Neuronal stem cell (in vitro differentiated cells): ENCODE results near the gene TXLNA.
"Not testable (repeated sequence)": the region's sequence is repeated elsewhere in the genome, so short reads cannot be mapped to it uniquely, and the experiment has no call there.

ENCODE experiments used
- DNase-seq: peaks from one replicate; pipeline ENCODE4 v3.0.0-alpha.2; 2013; ENCODE audit warnings: low spot score
- H2AFZ ChIP-seq: one replicate; pipeline ENCODE4 v1.6.1; 2013; ENCODE audit warnings: mild to moderate bottlenecking, low read length, inconsistent platforms
- H2AK5ac ChIP-seq: 2 replicates; pipeline ENCODE4 v1.6.1; 2013; ENCODE audit warnings: low read depth, mild to moderate bottlenecking, inconsistent platforms, low read length, moderate library complexity, mixed read lengths
- H2BK120ac ChIP-seq: 2 replicates; pipeline ENCODE4 v1.6.1; 2013; ENCODE audit warnings: low read depth, mild to moderate bottlenecking, inconsistent platforms, low read length, moderate library complexity, mixed read lengths
- H2BK12ac ChIP-seq: one replicate; pipeline ENCODE4 v1.6.1; 2013; ENCODE audit warnings: low read length, inconsistent platforms
- H2BK15ac ChIP-seq: 2 replicates; pipeline ENCODE4 v1.6.1; 2013; ENCODE audit warnings: mild to moderate bottlenecking, low read length, inconsistent platforms, mixed read lengths
- H2BK5ac ChIP-seq: one replicate; pipeline ENCODE4 v1.6.1; 2013; ENCODE audit warnings: inconsistent platforms, mild to moderate bottlenecking, low read length, moderate library complexity
- H3K14ac ChIP-seq: one replicate; pipeline ENCODE4 v1.6.1; 2013; ENCODE audit warnings: low read length, inconsistent platforms
- H3K18ac ChIP-seq: 2 replicates; pipeline ENCODE4 v1.6.1; 2013; ENCODE audit warnings: low read length, inconsistent platforms
- H3K23ac ChIP-seq: 2 replicates; pipeline ENCODE4 v1.6.1; 2013; ENCODE audit warnings: low read depth, mild to moderate bottlenecking, mixed read lengths, low read length, inconsistent platforms; ENCODE audit not compliant: poor library complexity
- H3K27ac ChIP-seq: replicated peaks from 3 replicates; pipeline ENCODE4 v1.5.1; 2013; ENCODE audit warnings: low read length, inconsistent platforms
- H3K27me3 ChIP-seq, 3 experiments: 2 replicates each; pipeline ENCODE4 v1.6.1; 2013; ENCODE audit warnings: low read length in 3 of 3, mild to moderate bottlenecking in 2 of 3, inconsistent platforms in 1 of 3, low read depth in 1 of 3, mixed read lengths in 1 of 3, moderate library complexity in 1 of 3; ENCODE audit not compliant: control insufficient read depth in 3 of 3, insufficient read depth in 3 of 3
- H3K36me3 ChIP-seq, 2 donors: replicated peaks in 1 of 2; 2 replicates each; pipeline ENCODE4 v1.6.1; 2013; ENCODE audit warnings: low read length in 2 of 2; ENCODE audit not compliant: control insufficient read depth in 2 of 2, insufficient read depth in 2 of 2
- H3K4ac ChIP-seq: 2 replicates; pipeline ENCODE4 v1.6.1; 2013; ENCODE audit warnings: inconsistent platforms, mild to moderate bottlenecking, low read length, moderate library complexity
- H3K4me1 ChIP-seq, 2 donors: 1 replicate in 1 of 2; 2 replicates in 1 of 2; pipeline ENCODE4 v1.6.1; 2013; ENCODE audit warnings: low read length in 2 of 2, low read depth in 1 of 2; ENCODE audit not compliant: control insufficient read depth in 2 of 2, insufficient read depth in 1 of 2
- H3K4me2 ChIP-seq: one replicate; pipeline ENCODE4 v1.6.1; 2013; ENCODE audit warnings: mild to moderate bottlenecking, low read length, inconsistent platforms; ENCODE audit not compliant: insufficient read depth, poor library complexity, severe bottlenecking
- H3K4me3 ChIP-seq, 2 donors: 2 replicates each; pipeline ENCODE4 v1.5.1; 2013; ENCODE audit warnings: low read length in 2 of 2, mild to moderate bottlenecking in 2 of 2, inconsistent platforms in 1 of 2, moderate library complexity in 1 of 2
- H3K79me1 ChIP-seq: one replicate; pipeline ENCODE4 v1.6.1; 2013; ENCODE audit warnings: low read depth, mild to moderate bottlenecking, inconsistent platforms, low read length, moderate library complexity
- H3K9ac ChIP-seq: one replicate; pipeline ENCODE4 v1.6.1; 2013; ENCODE audit warnings: mild to moderate bottlenecking, low read depth, low read length, inconsistent platforms; ENCODE audit not compliant: poor library complexity
- H3K9me3 ChIP-seq, 2 donors: replicated peaks in 1 of 2; 2 replicates each; pipeline versions ENCODE3 to v1.6.1; 2013; ENCODE audit warnings: low read length in 2 of 2, mild to moderate bottlenecking in 2 of 2, inconsistent platforms in 1 of 2, low read depth in 1 of 2, mixed read lengths in 1 of 2, moderate library complexity in 1 of 2; ENCODE audit not compliant: control insufficient read depth in 2 of 2, insufficient read depth in 1 of 2
- H4K8ac ChIP-seq: one replicate; pipeline ENCODE4 v1.6.1; 2013; ENCODE audit warnings: low read depth, mild to moderate bottlenecking, inconsistent platforms, low read length, moderate library complexity
- H4K91ac ChIP-seq: one replicate; pipeline ENCODE4 v1.6.1; 2013; ENCODE audit warnings: low read length, low read depth, mild to moderate bottlenecking, inconsistent platforms; ENCODE audit not compliant: poor library complexity
- WGBS, 2 donors: extraction: QIAGEN DNeasy Blood & Tissue Kit; methylation state at CpG; one replicate each; pipeline ENCODE4 v1.1.7; 2013; ENCODE audit warnings: missing lambda C conversion rate in 2 of 2, mixed read lengths in 1 of 2; ENCODE audit not compliant: insufficient read length in 2 of 2, insufficient replicate concordance in 1 of 2; ENCODE audit errors: extremely low coverage in 2 of 2; 5-methylcytosine and 5-hydroxymethylcytosine counted together

TXLNA gene

DNA sequence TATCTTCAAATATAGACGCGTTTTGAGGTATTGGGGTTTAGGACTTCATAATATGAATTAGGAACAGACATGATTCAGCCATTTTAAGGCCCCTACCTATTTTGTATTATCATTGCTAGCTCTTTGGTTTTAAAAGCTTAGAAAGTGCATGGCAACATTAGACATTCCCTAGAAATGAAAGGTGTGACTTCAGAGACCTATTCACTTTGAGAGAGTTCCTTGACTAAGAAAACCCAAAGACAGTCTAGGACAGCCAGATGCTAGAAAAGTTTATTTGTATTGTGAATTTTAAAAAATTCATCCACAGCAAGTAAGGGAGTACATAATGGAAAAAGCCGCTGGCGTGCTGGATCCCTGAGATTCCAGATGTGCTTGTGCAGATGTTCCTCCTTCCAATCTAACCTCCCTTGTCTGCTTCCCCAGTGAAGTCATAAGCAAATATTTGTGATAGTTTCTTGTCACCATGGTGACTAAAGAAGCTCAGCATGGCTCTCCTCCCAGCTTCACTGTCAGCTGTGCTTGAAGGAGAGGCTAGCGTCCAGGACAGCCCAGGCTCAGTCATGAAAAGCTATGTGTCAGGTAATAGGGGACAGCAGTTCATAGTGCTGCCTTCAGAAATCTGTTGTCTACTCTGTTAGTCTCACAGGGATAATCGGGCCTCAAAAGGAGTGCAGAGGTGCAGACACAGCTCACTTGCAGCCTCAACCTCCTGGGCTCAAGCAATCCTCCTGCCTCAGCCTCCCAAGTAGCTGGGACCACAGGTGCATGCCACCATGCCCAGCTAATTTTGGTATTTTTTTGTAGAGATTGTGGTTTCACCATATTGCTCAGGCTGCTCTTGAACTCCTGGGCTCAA is 36.8 kb upstream of the TXLNA start:
- H2BK15ac ChIP-seq, result no peak overlapping the region
- H3K36me3 ChIP-seq, result no peaks in the 10 kb centered on the region
- H3K4ac ChIP-seq, result no peak overlapping the region
- no peak overlapping the region for H3K9ac ChIP-seq
- H3K4me3 ChIP-seq, result no peak overlapping the region
- no peak overlapping the region for H3K23ac ChIP-seq
- peaks cover 0 to 10% of the 10 kb centered on the region in 2 donors for H3K4me1 ChIP-seq
- no peak overlapping the region for H2BK120ac ChIP-seq
- no peak overlapping the region for H2AK5ac ChIP-seq
- no peak overlapping the region for H2BK5ac ChIP-seq
- H3K9me3 ChIP-seq, result peaks cover 3 to 7% of the 10 kb centered on the region in 2 donors
- no peak overlapping the region for H2BK12ac ChIP-seq
- no CpG with 5 or more reads among the region's 6 CpGs for WGBS, 2 donors
- no peak overlapping the region for H4K91ac ChIP-seq
- no peak overlapping the region for H2AFZ ChIP-seq
- no peak overlapping the region for H3K27ac ChIP-seq
- no peak for DNase-seq
- H4K8ac ChIP-seq, result no peak overlapping the region
- H3K14ac ChIP-seq, result no peak overlapping the region
- H3K79me1 ChIP-seq, result peaks cover 7% of the 10 kb centered on the region
- H3K4me2 ChIP-seq, result no peak overlapping the region
- no peak overlapping the region for H3K18ac ChIP-seq
- H3K27me3 ChIP-seq, result no peaks in the 10 kb centered on the region

DNA sequence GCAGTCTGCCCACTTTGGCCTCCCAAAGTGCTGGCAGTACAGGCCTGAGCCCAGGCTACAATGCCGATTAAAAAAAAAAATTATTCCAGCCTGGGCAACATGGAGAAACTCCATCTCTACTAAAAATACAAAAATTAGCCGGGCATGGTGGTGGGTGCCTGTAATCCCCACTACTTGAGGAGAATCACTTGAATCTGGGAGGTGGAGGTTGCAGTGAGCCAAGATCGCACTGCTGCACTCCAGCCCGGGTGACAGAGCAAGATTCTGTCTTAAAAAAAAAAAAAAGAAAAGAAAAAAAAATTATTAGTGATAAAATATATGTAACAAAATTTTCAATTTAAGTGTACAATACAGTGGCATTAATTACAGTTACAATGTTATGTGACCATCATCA is 36.2 kb upstream of the TXLNA start:
- H3K4ac ChIP-seq, DNase-seq, H2BK120ac ChIP-seq, H3K23ac ChIP-seq, H2AFZ ChIP-seq, H3K27me3 ChIP-seq, H3K4me3 ChIP-seq, H3K4me1 ChIP-seq, H3K36me3 ChIP-seq, H4K8ac ChIP-seq, H2AK5ac ChIP-seq, H3K27ac ChIP-seq, H3K9ac ChIP-seq, H3K4me2 ChIP-seq, H2BK5ac ChIP-seq, H2BK15ac ChIP-seq, H3K14ac ChIP-seq, H2BK12ac ChIP-seq, H4K91ac ChIP-seq, H3K18ac ChIP-seq: not testable (repeated sequence)
- peaks cover 3 to 13% of the 10 kb centered on the region in 2 donors for H3K9me3 ChIP-seq
- WGBS, 2 donors, result no CpG with 5 or more reads among the region's 4 CpGs
- peaks cover 11% of the 10 kb centered on the region for H3K79me1 ChIP-seq

DNA sequence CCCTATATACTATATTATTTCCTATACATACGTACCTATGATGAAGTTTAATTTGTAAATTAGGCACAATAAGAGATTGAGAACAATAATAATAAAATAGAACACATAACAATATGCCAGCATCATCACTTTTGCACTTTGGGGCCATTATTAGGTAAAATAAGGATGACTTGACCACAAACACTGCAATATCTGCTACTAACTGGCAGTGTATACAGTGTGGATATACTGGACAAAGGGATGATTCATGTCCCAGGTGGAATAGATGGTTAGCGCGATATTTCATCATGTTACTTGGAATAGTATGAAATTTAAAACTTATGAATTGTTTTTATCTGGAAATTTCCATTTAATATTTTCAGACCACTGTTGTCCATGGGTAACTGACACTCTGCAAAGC is 35.4 kb upstream of the TXLNA start:
- Histone ChIP-seq H3K4me3 (no peak overlapping the region), H2BK15ac (no peak overlapping the region), H3K4me2 (no peak overlapping the region), H3K4me1 (peaks cover 0 to 10% of the 10 kb centered on the region in 2 donors), H4K8ac (no peak overlapping the region), H2BK12ac (no peak overlapping the region), H3K27me3 (no peaks in the 10 kb centered on the region), H3K18ac (no peak overlapping the region), H3K14ac (no peak overlapping the region), H3K9ac (no peak overlapping the region), H3K79me1 (peaks cover 11% of the 10 kb centered on the region), H3K9me3 (peaks cover 3 to 21% of the 10 kb centered on the region in 2 donors), H2BK120ac (no peak overlapping the region), H2AFZ (no peak overlapping the region), H4K91ac (no peak overlapping the region), H2AK5ac (no peak overlapping the region), H2BK5ac (no peak overlapping the region), H3K27ac (no peak overlapping the region), H3K36me3 (peaks cover 0 to 2% of the 10 kb centered on the region in 2 donors), H3K4ac (no peak overlapping the region), H3K23ac (no peak overlapping the region)
- DNase-seq, result no peak
- WGBS, 2 donors, result no CpG with 5 or more reads among the region's 3 CpGs

DNA sequence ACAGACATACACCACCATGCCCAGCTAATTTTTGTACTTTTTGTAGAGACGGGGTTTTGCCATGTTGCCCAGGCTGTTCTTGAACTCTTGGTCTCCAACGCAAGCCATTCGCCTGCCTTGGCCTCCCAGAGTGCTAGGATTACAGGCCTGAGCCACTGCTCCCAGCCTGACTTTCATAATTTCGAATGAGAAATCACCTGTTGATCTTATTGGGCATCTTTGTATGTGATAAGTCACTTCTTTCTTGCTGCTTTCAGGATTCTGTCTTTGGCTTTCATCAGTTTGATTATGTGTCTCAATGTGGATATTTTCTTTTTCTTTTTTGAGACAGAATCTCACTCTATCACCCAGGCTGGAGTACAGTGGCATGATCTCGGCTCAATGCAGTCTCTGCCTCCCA is 31.7 kb upstream of the TXLNA start:
- H3K27me3 ChIP-seq, result not testable (repeated sequence)

More for the DNA sequence above, 31.7 kb upstream of the TXLNA start:
- H3K23ac ChIP-seq, H3K79me1 ChIP-seq, H2BK5ac ChIP-seq, H2BK120ac ChIP-seq, H3K4me1 ChIP-seq, H3K27ac ChIP-seq, H4K91ac ChIP-seq, DNase-seq, H3K4me2 ChIP-seq, H2BK12ac ChIP-seq, H2AK5ac ChIP-seq, H2AFZ ChIP-seq, H3K9ac ChIP-seq, H3K4ac ChIP-seq, H3K14ac ChIP-seq, H3K4me3 ChIP-seq, H3K36me3 ChIP-seq, H3K18ac ChIP-seq, H2BK15ac ChIP-seq, H4K8ac ChIP-seq: not testable (repeated sequence)
- H3K9me3 ChIP-seq, result peaks cover 3 to 23% of the 10 kb centered on the region in 2 donors
- no CpG with 5 or more reads among the region's 5 CpGs for WGBS, 2 donors
